Prostate gland (tissue), 2 donors: ENCODE data around the gene DDTL.
"Not testable (repeated sequence)": the region's sequence is repeated elsewhere in the genome, so short reads cannot be mapped to it uniquely, and the experiment has no call there.

ENCODE experiments used
- CTCF ChIP-seq, 4 experiments: fragments of 200-600 bp in 2 of 4; fragments of 450-650 bp in 2 of 4; sonication (generic) in 2 of 4; IDR thresholded peaks; 1 replicate in 3 of 4; 2 replicates in 1 of 4; pipeline ENCODE4 v1.5.1; 2016 to 2019; ENCODE audit warnings: antibody characterized with exemption in 4 of 4, mild to moderate bottlenecking in 2 of 4, moderate library complexity in 2 of 4
- POLR2A ChIP-seq: fragments of 450-650 bp; IDR thresholded peaks from one replicate; pipeline ENCODE4 v1.6.1; 2016; ENCODE audit warnings: antibody characterized with exemption, mild to moderate bottlenecking
- POLR2AphosphoS5 ChIP-seq: sonication (generic); formaldehyde crosslinking; IDR thresholded peaks from one replicate; pipeline ENCODE4 v1.6.1; 2017; ENCODE audit warnings: antibody characterized with exemption

DNA sequence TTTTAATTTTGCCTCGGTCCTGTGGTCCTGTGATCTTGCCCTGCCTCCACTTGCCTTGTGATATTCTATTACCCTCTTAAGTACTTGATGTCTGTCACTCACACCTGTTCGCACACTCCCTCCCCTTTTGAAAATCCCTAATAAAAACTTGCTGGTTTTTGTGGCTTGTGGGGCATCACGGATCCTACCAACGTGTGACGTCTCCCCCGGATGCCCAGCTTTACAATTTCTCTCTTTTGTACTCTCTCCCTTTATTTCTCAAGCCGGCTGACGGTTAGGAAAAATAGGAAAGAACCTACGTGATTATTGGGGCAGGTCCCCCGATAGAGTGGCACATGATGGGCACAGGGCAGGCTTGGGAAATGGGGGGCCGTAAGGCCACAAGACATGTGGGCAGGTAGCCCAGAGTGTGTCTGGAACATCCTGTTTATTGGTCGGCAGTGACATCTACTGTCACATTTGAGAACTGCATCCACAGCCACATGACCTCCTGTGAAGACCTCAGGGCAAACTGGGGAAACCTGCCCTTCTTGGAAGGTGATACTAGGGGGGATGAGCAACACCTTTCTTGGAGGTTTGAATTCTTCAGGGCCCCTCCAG, 10.3 kb upstream of the DDTL start:
- TF ChIP-seq CTCF (IDR thresholded peaks at IDR 0.05) (peak; percentile 76 to 93 (median 86)), POLR2AphosphoS5 (peak; percentile 51)
- TF ChIP-seq POLR2A, result not testable (repeated sequence)
